GM20431 (cell line): ENCODE measurements around the gene MGAT2.
"Not testable (repeated sequence)": the region's sequence is repeated elsewhere in the genome, so short reads cannot be mapped to it uniquely, and the experiment has no call there.

ENCODE experiments used
- in situ Hi-C: fragments of 300-500 bp; cut with MseI, MboI; formaldehyde crosslinking; loops from one replicate; pipeline ENCODE4 v1.15.0; 2020; ENCODE audit warnings: low sequenced_read_pairs; ENCODE audit not compliant: unreplicated experiment

Gene MGAT2

DNA sequence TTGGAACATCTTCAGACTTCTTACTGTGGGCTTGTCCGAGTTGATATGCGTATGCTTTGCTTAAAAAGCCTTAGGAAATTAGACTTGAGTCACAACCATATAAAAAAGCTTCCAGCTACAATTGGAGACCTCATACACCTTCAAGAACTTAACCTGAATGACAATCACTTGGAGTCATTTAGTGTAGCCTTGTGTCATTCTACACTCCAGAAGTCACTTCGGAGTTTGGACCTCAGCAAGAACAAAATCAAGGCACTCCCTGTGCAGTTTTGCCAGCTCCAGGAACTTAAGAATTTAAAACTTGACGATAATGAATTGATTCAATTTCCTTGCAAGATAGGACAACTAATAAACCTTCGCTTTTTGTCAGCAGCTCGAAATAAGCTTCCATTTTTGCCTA lies 13.0 kb upstream of the MGAT2 start:
- in situ Hi-C loops, result no loop called here

GRCh38 chr14:49612251-49612650 lies 8.3 kb upstream of the MGAT2 start:
- in situ Hi-C loops, result no loop called here

DNA sequence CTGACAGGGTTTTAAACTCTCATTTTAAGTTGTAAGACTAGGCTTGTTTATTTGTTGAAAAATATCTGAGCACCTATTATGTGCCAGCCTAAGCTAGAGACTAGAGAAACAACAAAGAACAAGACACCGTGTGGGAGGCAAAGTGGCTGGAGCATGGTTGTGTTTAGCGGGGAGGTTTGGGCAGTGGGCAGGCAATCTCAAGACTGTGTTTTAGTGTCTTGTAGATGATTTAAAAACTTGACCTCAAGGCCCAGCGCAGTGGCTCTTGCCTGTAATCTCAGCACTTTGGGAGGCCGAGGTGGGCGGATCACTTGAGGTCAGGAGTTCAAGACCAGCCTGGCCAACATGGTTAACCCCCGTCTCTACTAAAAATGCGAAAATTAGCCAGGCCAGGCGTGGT lies 7.9 kb upstream of the MGAT2 start:
- in situ Hi-C loops, result no loop called here

- in situ Hi-C loops, result no loop called here
Measured at GRCh38 chr14:49614196-49614595, 6.4 kb upstream of the MGAT2 start.

- in situ Hi-C loops, result no loop called here
Measured at GRCh38 chr14:49615776-49616175, 4.8 kb upstream of the MGAT2 start.

DNA sequence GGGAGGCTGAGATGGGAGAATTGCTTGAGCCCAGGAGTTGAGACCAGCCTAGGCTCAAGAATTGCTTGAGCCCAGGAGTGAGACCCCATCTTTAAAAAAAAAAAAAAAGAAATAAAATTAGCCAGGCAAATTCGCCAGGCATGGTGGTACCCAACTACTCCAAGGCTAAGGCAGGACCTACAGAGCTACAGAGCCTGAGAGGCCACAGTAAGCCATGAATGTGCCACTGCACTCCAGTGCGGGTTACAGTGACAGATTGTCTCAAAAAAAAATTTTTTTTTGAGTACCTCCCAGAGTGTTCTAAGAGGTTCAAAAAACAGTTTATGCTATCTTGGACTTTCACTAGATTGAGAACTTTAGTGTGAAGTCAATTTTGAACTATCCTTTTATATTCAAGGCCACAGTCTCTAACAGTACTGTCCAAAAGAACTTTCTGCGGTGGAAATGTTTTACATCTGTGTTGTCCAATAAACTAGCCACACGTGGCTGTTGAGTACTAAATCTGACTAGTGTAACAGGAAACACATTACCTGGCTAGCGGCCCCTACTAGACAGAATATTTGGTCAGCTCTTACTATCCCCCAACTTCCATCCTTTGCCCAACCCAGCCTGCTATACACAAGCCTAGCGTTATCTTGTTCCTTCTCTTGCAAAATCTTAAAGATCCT lies 2.6 kb upstream of the MGAT2 start:
- in situ Hi-C loops, result no loop called here

GRCh38 chr14:49619273-49619672 lies 1.3 kb upstream of the MGAT2 start:
- in situ Hi-C loops, result not testable (repeated sequence)

GRCh38 chr14:49619730-49620129 lies 869 bp upstream of the MGAT2 start:
- in situ Hi-C loops, result no loop called here

GRCh38 chr14:49621114-49621881 lies 699 bp downstream of the MGAT2 start:
- in situ Hi-C loops, result no loop called here

DNA sequence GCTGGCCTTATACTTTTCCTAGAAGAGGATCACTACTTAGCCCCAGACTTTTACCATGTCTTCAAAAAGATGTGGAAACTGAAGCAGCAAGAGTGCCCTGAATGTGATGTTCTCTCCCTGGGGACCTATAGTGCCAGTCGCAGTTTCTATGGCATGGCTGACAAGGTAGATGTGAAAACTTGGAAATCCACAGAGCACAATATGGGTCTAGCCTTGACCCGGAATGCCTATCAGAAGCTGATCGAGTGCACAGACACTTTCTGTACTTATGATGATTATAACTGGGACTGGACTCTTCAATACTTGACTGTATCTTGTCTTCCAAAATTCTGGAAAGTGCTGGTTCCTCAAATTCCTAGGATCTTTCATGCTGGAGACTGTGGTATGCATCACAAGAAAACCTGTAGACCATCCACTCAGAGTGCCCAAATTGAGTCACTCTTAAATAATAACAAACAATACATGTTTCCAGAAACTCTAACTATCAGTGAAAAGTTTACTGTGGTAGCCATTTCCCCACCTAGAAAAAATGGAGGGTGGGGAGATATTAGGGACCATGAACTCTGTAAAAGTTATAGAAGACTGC lies 1.5 kb downstream of the MGAT2 start:
- in situ Hi-C loops, result no loop called here

GRCh38 chr14:49623387-49623786 lies 2.8 kb downstream of the MGAT2 start:
- in situ Hi-C loops, result no loop called here

- in situ Hi-C loops, result no loop called here
Measured at GRCh38 chr14:49623941-49624839, 3.6 kb downstream of the MGAT2 start.

DNA sequence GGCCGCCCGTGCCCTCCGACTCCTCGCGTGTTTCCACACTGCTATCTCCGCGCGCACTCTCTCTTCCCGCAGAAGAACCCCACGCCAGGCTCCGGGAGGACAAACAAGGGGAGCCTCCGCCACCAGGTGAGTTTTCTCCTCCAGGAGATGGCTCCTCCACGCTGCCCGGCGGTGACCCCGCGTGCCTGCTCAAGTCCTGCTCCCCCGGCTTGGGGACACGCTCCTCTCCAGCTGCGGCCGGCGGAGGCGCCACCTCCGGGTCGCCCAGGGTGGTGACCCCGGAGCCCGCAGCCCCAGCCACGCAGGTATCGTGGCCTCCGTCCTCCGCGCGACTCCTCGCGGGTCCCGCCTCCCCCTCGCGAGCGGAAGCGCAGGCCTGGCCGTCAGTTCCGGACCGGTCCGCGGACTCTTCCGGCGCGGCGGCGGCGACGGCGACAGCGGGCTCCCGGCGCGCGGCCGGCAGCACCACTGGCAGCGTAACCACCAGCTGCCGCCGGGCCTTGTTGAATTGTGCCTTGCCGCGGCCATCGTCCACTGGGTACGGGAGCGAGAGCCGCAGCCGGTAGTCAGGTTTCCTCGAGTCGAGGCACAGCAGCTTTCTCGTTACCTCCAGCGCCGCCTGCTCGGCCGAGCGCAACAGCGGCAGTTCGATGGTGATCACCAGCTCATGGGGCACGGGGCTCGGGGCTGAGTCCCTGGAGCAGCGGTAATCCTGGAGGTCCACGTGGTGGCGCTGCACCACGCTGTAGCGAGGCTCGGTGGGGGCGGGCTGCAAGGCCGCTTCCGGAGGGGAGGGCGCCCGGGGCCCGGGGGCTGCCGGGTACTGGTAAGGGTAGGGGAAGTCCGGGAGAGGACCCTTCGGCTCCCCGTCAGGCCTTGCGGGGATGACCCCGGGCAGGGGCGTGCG lies 13.3 kb downstream of the MGAT2 start:
- in situ Hi-C loops, result no loop called here

- in situ Hi-C loops, result no loop called here
Measured at GRCh38 chr14:49634547-49635334, 14.1 kb downstream of the MGAT2 start, which contains the start of gene DNAAF2. Gene DNAAF2 (minus strand): TSS chr14:49635244. CDS start chr14:49635149, 95 bp downstream.

- in situ Hi-C loops, result no loop called here
Measured at GRCh38 chr14:49636866-49637265, 16.3 kb downstream of the MGAT2 start.

- in situ Hi-C loops, result no loop called here
Measured at GRCh38 chr14:49637534-49638078, 17.0 kb downstream of the MGAT2 start.

DNA sequence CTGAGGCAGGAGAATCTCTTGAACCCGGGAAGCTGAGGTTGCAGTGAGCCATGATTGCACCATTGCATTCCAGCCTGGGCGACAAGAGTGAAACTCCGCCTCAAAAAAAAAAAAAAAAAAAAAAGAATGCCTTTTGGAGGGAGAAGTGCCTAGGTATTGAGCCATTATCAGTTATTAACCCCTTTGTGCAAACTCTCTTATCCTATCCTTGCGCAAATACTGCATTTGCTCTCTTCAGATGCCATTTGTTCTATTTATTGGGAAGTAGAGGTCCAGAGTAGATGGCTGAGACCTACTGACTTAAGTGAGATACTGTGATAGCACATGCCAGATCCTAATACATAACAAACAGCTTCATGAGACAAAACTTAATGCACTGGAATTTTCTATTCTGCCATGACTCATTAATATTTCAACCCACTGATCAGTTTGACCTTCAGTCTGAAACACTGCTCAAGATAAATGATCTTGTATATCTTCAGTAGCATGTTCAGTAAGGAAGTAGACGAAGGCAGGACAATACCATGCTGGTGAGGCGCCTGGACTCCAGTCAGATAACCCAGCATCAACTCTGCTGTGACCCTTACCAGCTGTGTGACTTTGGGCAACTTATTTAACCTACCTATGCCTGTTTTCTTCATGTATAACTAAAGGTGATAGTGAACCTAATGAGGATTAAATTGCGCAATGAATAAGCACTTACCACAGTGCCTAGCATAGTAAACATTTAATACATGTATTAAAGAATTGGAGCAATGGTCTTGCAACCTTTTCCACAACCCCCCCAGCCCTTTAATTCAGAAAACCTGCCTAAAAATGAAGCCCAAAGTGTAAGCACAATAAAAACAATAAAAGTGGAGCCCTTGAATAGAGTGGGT lies 20.2 kb downstream of the MGAT2 start:
- in situ Hi-C loops, result no loop called here
